GM12878 (cell line): Measurements from ENCODE around the gene FEM1B. TPM values are rescaled to one million over a fixed set of nuclear protein-coding genes. Genes with fewer than 3 reads are reported as not detected.

Experiments used
- ATAC-seq: fragments of 200-7000 bp; cut with Tn5 transposase; 3 replicates; pipeline ENCODE4 v1.9.1; 2020; ENCODE audit warnings: mild to moderate bottlenecking, moderate library complexity
- BruUV-seq: library from RNA; stranded (reverse); fragments of 400-500 nt; replicated peaks from 2 replicates; lab custom pipeline; 2021; lab: Mats Ljungman, UMichigan
- CTCF ChIA-PET: fragments of 300-600 bp; sonication (Branson Sonifier 250); formaldehyde crosslinking; extraction: SDS; loops from one replicate; lab custom pipeline; 2021; ENCODE audit warnings: inconsistent platforms; lab: Yijun Ruan, JAX
- POLR2A ChIA-PET: fragments of 350-600 bp; formaldehyde crosslinking; extraction: SDS; loops from one replicate; lab custom pipeline; 2021; ENCODE audit warnings: inconsistent platforms; lab: Charles Lee
- RAD21 ChIA-PET: fragments of 300-600 bp; sonication (Branson Sonifier 250); formaldehyde crosslinking; loops from one replicate; lab custom pipeline; 2023; ENCODE audit warnings: antibody characterized with exemption; ENCODE audit not compliant: unreplicated experiment; lab: Charles Lee
- SMC1A ChIA-PET: fragments of 300-600 bp; sonication (Branson Sonifier 250); formaldehyde crosslinking; loops from one replicate; lab custom pipeline; 2023; ENCODE audit not compliant: unreplicated experiment, uncharacterized antibody; lab: Charles Lee
- DNase-seq: peaks from one replicate; pipeline ENCODE4 v3.0.0-alpha.2; 2011; ENCODE audit warnings: low read depth, low spot score
- FAIRE-seq: peaks from 3 replicates; lab custom pipeline; 2011; peaks lifted over from hg19 to GRCh38; lab: Jason Lieb, UNC
- H2AFZ ChIP-seq: 2 replicates; pipeline ENCODE4 v1.6.0; 2011; ENCODE audit warnings: low read depth, low read length, control low read depth; ENCODE audit not compliant: control insufficient read depth
- H3K27ac ChIP-seq: 2 replicates; pipeline ENCODE4 v1.5.1; 2011; ENCODE audit warnings: control low read depth; ENCODE audit not compliant: control insufficient read depth, insufficient read depth
- H3K27me3 ChIP-seq, 2 experiments: replicated peaks in 1 of 2; 2 replicates each; pipeline versions ENCODE4 v1.6.0 to v1.6.1; 2011; ENCODE audit warnings: low read length in 1 of 2; ENCODE audit not compliant: control insufficient read depth in 2 of 2, insufficient read depth in 2 of 2
- H3K36me3 ChIP-seq, 2 experiments: 2 replicates each; pipeline ENCODE4 v1.5.1; 2011; ENCODE audit warnings: low read length in 1 of 2; ENCODE audit not compliant: control insufficient read depth in 2 of 2, insufficient read depth in 2 of 2
- H3K4me1 ChIP-seq: 2 replicates; pipeline ENCODE4 v1.6.1; 2011; ENCODE audit warnings: mild to moderate bottlenecking, low read length, moderate library complexity, mixed read lengths; ENCODE audit not compliant: control insufficient read depth, insufficient read depth
- H3K4me2 ChIP-seq: 2 replicates; pipeline ENCODE4 v1.6.0; 2011; ENCODE audit warnings: control low read depth; ENCODE audit not compliant: control insufficient read depth, insufficient read depth
- H3K4me3 ChIP-seq: fragments of 200-600 bp; sonication (generic); 2 replicates; pipeline ENCODE4 v1.5.1; 2016
- H3K79me2 ChIP-seq: 2 replicates; pipeline ENCODE4 v1.6.0; 2011; ENCODE audit warnings: low read length; ENCODE audit not compliant: control insufficient read depth, insufficient read depth
- H3K9ac ChIP-seq: 2 replicates; pipeline ENCODE4 v1.8.0; 2011; ENCODE audit warnings: low read length, control low read depth, mixed read lengths; ENCODE audit not compliant: control insufficient read depth, insufficient read depth
- H3K9me3 ChIP-seq: replicated peaks from 3 replicates; pipeline ENCODE4 v1.5.1; 2011; ENCODE audit warnings: mild to moderate bottlenecking, low read length; ENCODE audit not compliant: control insufficient read depth, insufficient read depth
- H4K20me1 ChIP-seq: 2 replicates; pipeline ENCODE4 v1.6.0; 2011; ENCODE audit not compliant: control insufficient read depth, insufficient read depth
- IKZF2 ChIP-seq, 2 experiments: fragments of 450-650 bp; IDR thresholded peaks; 2 replicates each; pipeline ENCODE4 v1.6.1; 2017; ENCODE audit warnings: mild to moderate bottlenecking in 2 of 2, moderate library complexity in 2 of 2
- KLF5 ChIP-seq: fragments of 450-650 bp; IDR thresholded peaks from 2 replicates; pipeline ENCODE4 v1.6.1; 2014; ENCODE audit warnings: mild to moderate bottlenecking; ENCODE audit not compliant: partially characterized antibody
- NFIC ChIP-seq: IDR thresholded peaks from 2 replicates; pipeline ENCODE4 v1.6.1; 2012; ENCODE audit warnings: low read depth, mild to moderate bottlenecking, inconsistent platforms, low read length, moderate library complexity
- PAX5 ChIP-seq: IDR thresholded peaks from 2 replicates; pipeline ENCODE4 v1.6.1; 2011; ENCODE audit warnings: low read depth, low read length, borderline replicate concordance
- POLR2AphosphoS2 ChIP-seq: IDR thresholded peaks from 2 replicates; pipeline ENCODE4 v1.6.1; 2011; ENCODE audit warnings: low read depth, mild to moderate bottlenecking, low read length, improper control_type of control experiment, moderate library complexity
- POU2F2 ChIP-seq: IDR thresholded peaks from 3 replicates; pipeline ENCODE4 v1.6.1; 2011; ENCODE audit warnings: low read depth, mild to moderate bottlenecking, low read length, borderline replicate concordance
- RELA ChIP-seq: fragments of 450-650 bp; IDR thresholded peaks from 2 replicates; pipeline ENCODE4 v1.8.0; 2014; ENCODE audit warnings: borderline replicate concordance; ENCODE audit not compliant: partially characterized antibody
- SIN3A ChIP-seq: IDR thresholded peaks from 2 replicates; pipeline ENCODE4 v1.6.1; 2012; ENCODE audit warnings: low read depth, low read length, improper control_type of control experiment
- ZNF207 ChIP-seq: fragments of 450-650 bp; IDR thresholded peaks from 2 replicates; pipeline ENCODE4 v1.6.1; 2014; ENCODE audit warnings: antibody characterized with exemption, mild to moderate bottlenecking, borderline replicate concordance
- ZNF24 ChIP-seq: fragments of 450-650 bp; IDR thresholded peaks from 2 replicates; pipeline ENCODE4 v1.6.1; 2017; ENCODE audit warnings: antibody characterized with exemption, mild to moderate bottlenecking
- WGBS: methylation state at CpG from one replicate; pipeline ENCODE4 v1.1.6; 2016; ENCODE audit warnings: low lambda C conversion rate; ENCODE audit not compliant: insufficient replicate concordance, insufficient coverage; ENCODE audit errors: missing lambda C conversion rate; 5-methylcytosine and 5-hydroxymethylcytosine counted together
- in situ Hi-C: fragments of 300-500 bp; cut with MboI; formaldehyde crosslinking; loops from 9 replicates; pipeline ENCODE4 v1.14.3; 2018; ENCODE audit warnings: mixed read lengths
- intact Hi-C: fragments of 100-400 bp; cut with micrococcal nuclease; formaldehyde crosslinking; loops from one replicate; pipeline ENCODE4 v1.14.2; 2022; ENCODE audit not compliant: unreplicated experiment
- polyA plus RNA-seq, 11 experiments: library from polyadenylated mRNA; depleted of rRNA in 4 of 11; unstranded in 6 of 11; stranded (reverse) in 5 of 11; fragments of >200 nt; fragmentation: Nextera tagmentation in 4 of 11; fragmentation: Illumina TruSeq in 1 of 11; extraction: Ambion mirVana in 4 of 11; extraction: Trizol in 1 of 11; gene quantifications; 1 replicate in 1 of 11; 2 replicates in 10 of 11; pipeline versions ENCODE4 v1.2.1 to v1.2.3, GENCODE V29; 2011 to 2016; ENCODE audit warnings: inconsistent platforms in 2 of 11, missing spikeins in 2 of 11, low read depth in 1 of 11
- total RNA-seq, 4 experiments: library from RNA; depleted of rRNA in 3 of 4; stranded (reverse); fragments of >200 nt in 3 of 4; fragmentation: Illumina TruSeq in 1 of 4; extraction: Trizol in 1 of 4; gene quantifications; 2 replicates each; pipeline versions ENCODE4 v1.2.1 to v1.2.3, GENCODE V29; 2013 to 2021
- TF ChIP-seq, protein P1 (sequence below): IDR thresholded peaks from 2 replicates; pipeline ENCODE4 v1.6.1; 2011; ENCODE audit warnings: borderline replicate concordance, low read depth, mild to moderate bottlenecking, moderate library complexity, low read length; ENCODE audit not compliant: insufficient read depth, poor library complexity, severe bottlenecking

The FEM1B gene
- total and polyA plus RNA-seq, 10 of the 15 experiments (the other 5 are each of a cell fraction or from before 2014, with no cell fraction given), result 5.5 to 61.1 (median 18.2) TPM

DNA sequence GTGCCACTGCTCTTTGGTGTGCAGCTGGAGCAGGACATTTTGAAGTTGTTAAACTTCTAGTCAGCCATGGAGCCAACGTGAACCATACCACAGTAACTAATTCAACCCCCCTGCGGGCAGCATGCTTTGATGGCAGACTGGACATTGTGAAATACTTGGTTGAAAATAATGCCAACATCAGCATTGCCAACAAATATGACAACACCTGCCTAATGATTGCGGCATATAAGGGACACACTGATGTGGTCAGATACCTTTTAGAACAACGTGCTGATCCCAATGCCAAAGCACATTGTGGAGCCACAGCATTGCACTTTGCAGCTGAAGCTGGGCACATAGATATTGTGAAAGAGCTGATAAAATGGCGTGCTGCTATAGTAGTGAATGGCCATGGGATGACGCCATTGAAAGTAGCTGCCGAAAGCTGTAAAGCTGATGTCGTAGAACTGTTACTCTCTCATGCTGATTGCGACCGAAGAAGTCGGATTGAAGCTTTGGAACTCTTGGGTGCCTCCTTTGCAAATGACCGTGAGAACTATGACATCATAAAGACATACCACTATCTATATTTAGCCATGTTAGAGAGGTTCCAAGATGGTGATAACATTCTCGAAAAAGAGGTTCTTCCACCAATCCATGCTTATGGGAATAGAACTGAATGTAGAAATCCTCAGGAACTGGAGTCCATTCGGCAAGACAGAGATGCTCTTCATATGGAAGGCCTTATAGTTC lies 12.2 kb downstream of the FEM1B start (continued):
- TF ChIP-seq, protein P1, sequence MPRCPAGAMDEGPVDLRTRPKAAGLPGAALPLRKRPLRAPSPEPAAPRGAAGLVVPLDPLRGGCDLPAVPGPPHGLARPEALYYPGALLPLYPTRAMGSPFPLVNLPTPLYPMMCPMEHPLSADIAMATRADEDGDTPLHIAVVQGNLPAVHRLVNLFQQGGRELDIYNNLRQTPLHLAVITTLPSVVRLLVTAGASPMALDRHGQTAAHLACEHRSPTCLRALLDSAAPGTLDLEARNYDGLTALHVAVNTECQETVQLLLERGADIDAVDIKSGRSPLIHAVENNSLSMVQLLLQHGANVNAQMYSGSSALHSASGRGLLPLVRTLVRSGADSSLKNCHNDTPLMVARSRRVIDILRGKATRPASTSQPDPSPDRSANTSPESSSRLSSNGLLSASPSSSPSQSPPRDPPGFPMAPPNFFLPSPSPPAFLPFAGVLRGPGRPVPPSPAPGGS, result no peak
- TF ChIP-seq KLF5, result no peak
- TF ChIP-seq RELA, result no peak
- no peak for TF ChIP-seq POU2F2
- TF ChIP-seq PAX5, result no peak
- TF ChIP-seq ZNF207, result no peak
- no peak for TF ChIP-seq NFIC
- TF ChIP-seq POLR2AphosphoS2, result no peak

DNA sequence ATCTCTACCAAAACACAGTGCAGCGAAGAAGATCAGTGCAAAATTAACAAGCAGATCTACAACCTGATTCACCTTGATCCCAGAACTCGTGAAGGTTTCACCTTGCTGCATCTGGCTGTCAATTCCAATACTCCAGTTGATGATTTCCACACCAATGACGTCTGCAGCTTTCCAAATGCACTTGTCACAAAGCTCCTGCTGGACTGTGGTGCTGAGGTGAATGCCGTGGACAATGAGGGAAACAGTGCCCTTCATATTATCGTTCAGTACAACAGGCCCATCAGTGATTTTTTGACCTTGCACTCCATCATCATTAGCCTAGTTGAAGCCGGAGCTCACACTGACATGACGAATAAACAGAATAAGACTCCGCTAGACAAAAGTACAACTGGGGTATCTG lies 13.2 kb downstream of the FEM1B start:
- ChIA-PET CTCF (interaction anchor here (2.1 to 2.9 kb wide), 2 partner anchors 9 to 16 kb away, joined by 9 to 14 read pairs; no protein-coding TSS in a partner anchor), POLR2A (no interaction called here), RAD21 (no interaction called here), SMC1A (interaction anchor here (2.4 kb wide), 1 partner anchor 10 kb away, joined by 9 read pairs; no protein-coding TSS in a partner anchor)
- Histone ChIP-seq H3K36me3 (peaks cover 15 to 24% of the 10 kb centered on the region in 2 experiments), H4K20me1 (no peaks in the 10 kb centered on the region), H3K9ac (no peak overlapping the region), H3K4me1 (no peaks in the 10 kb centered on the region), H3K79me2 (peaks cover 50% of the 10 kb centered on the region), H3K27ac (no peak overlapping the region), H3K4me2 (no peak overlapping the region), H3K9me3 (no peaks in the 10 kb centered on the region), H2AFZ (no peak overlapping the region), H3K27me3 (no peaks in the 10 kb centered on the region), H3K4me3 (no peak overlapping the region)
- no peak for FAIRE-seq
- intact Hi-C loops, result no loop called here
- WGBS, result 88% methylated on average over 8 of the region's 8 CpGs
- DNase-seq, result no peak
- no peak for TF ChIP-seq IKZF2 (IDR thresholded peaks at IDR 0.05)
- no peak for TF ChIP-seq ZNF24
- TF ChIP-seq SIN3A, result no peak
- in situ Hi-C loops, result no loop called here
- BruUV-seq, result TSS peak; percentile 3
- no peak for ATAC-seq
